ENCODE results near the gene ZNF474. TPM values are rescaled to one million over a fixed set of nuclear protein-coding genes. Genes with fewer than 3 reads are reported as not detected.

Gene ZNF474
- total RNA-seq, 1 experiment from 2014 or later, result not detected

- H3K79me2 ChIP-seq (ENCODE audit: low read length), result no peaks in the 10 kb centered on the region
- H3K27ac ChIP-seq (ENCODE audit: low read length), result no peak overlapping the region
- no peak overlapping the region for H3K4me2 ChIP-seq (ENCODE audit: low read depth, low read length, poor library complexity, severe bottlenecking)
- no peaks in the 10 kb centered on the region for H3K27me3 ChIP-seq (ENCODE audit: low read length)
- no peak overlapping the region for H3K4me3 ChIP-seq (ENCODE audit: low read length)
- H3K4me1 ChIP-seq (ENCODE audit: low read length), result no peaks in the 10 kb centered on the region
- H3K36me3 ChIP-seq (ENCODE audit: insufficient read depth, low read length), result no peaks in the 10 kb centered on the region
- no peak overlapping the region for H3K9ac ChIP-seq (ENCODE audit: low read length)
- no peak overlapping the region for H2AFZ ChIP-seq (ENCODE audit: low read length)
- H3K9me3 ChIP-seq (ENCODE audit: low read length), result no peaks in the 10 kb centered on the region
- no peak for DNase-seq
- no peaks in the 10 kb centered on the region for H3K9me2 ChIP-seq (replicated peaks; ENCODE audit: insufficient read depth, low read length)
- no peaks in the 10 kb centered on the region for H4K20me1 ChIP-seq (ENCODE audit: insufficient read depth, low read depth, low read length)
Measured at GRCh38 chr5:122183788-122184170, 54.4 kb downstream of the ZNF474 start.

GRCh38 chr5:122184676-122185255, 55.4 kb downstream of the ZNF474 start:
- Histone ChIP-seq H3K79me2 (ENCODE audit: low read length) (no peaks in the 10 kb centered on the region), H3K9me2 (replicated peaks; ENCODE audit: insufficient read depth, low read length) (no peaks in the 10 kb centered on the region), H3K36me3 (ENCODE audit: insufficient read depth, low read length) (no peaks in the 10 kb centered on the region), H3K4me1 (ENCODE audit: low read length) (no peaks in the 10 kb centered on the region), H3K27me3 (ENCODE audit: low read length) (no peaks in the 10 kb centered on the region), H4K20me1 (ENCODE audit: insufficient read depth, low read depth, low read length) (no peaks in the 10 kb centered on the region), H3K9me3 (ENCODE audit: low read length) (no peaks in the 10 kb centered on the region), H3K27ac (ENCODE audit: low read length) (no peak overlapping the region), H3K4me3 (ENCODE audit: low read length) (no peak overlapping the region), H3K4me2 (ENCODE audit: low read depth, low read length, poor library complexity, severe bottlenecking) (no peak overlapping the region), H2AFZ (ENCODE audit: low read length) (no peak overlapping the region), H3K9ac (ENCODE audit: low read length) (no peak overlapping the region)
- DNase-seq, result no peak

GRCh38 chr5:122187426-122187825, 58.1 kb downstream of the ZNF474 start:
- DNase-seq, result no peak

GRCh38 chr5:122190156-122190555, 60.8 kb downstream of the ZNF474 start:
- H3K9me2 ChIP-seq (replicated peaks; ENCODE audit: insufficient read depth, low read length), result no peaks in the 10 kb centered on the region
- H3K27ac ChIP-seq (ENCODE audit: low read length), result no peak overlapping the region
- H3K9ac ChIP-seq (ENCODE audit: low read length), result no peak overlapping the region
- H3K4me1 ChIP-seq (ENCODE audit: low read length), result no peaks in the 10 kb centered on the region
- no peaks in the 10 kb centered on the region for H3K36me3 ChIP-seq (ENCODE audit: insufficient read depth, low read length)
- no peaks in the 10 kb centered on the region for H3K79me2 ChIP-seq (ENCODE audit: low read length)
- no peak overlapping the region for H3K4me2 ChIP-seq (ENCODE audit: low read depth, low read length, poor library complexity, severe bottlenecking)
- no peaks in the 10 kb centered on the region for H3K27me3 ChIP-seq (ENCODE audit: low read length)
- H4K20me1 ChIP-seq (ENCODE audit: insufficient read depth, low read depth, low read length), result no peaks in the 10 kb centered on the region
- H3K4me3 ChIP-seq (ENCODE audit: low read length), result no peak overlapping the region
- H2AFZ ChIP-seq (ENCODE audit: low read length), result no peak overlapping the region
- no peak for DNase-seq
- H3K9me3 ChIP-seq (ENCODE audit: low read length), result no peaks in the 10 kb centered on the region

More at GRCh38 chr5:122187426-122187825, 58.1 kb downstream of the ZNF474 start:
- H3K27ac ChIP-seq (ENCODE audit: low read length), result no peak overlapping the region
- H3K4me2 ChIP-seq (ENCODE audit: low read depth, low read length, poor library complexity, severe bottlenecking), result no peak overlapping the region
- no peak overlapping the region for H3K9ac ChIP-seq (ENCODE audit: low read length)
- no peaks in the 10 kb centered on the region for H3K9me3 ChIP-seq (ENCODE audit: low read length)
- no peak overlapping the region for H3K4me3 ChIP-seq (ENCODE audit: low read length)
- no peaks in the 10 kb centered on the region for H3K4me1 ChIP-seq (ENCODE audit: low read length)
- H2AFZ ChIP-seq (ENCODE audit: low read length), result no peak overlapping the region
- H3K36me3 ChIP-seq (ENCODE audit: insufficient read depth, low read length), result no peaks in the 10 kb centered on the region
- no peaks in the 10 kb centered on the region for H3K79me2 ChIP-seq (ENCODE audit: low read length)
- H3K27me3 ChIP-seq (ENCODE audit: low read length), result no peaks in the 10 kb centered on the region
- no peaks in the 10 kb centered on the region for H3K9me2 ChIP-seq (replicated peaks; ENCODE audit: insufficient read depth, low read length)
- H4K20me1 ChIP-seq (ENCODE audit: insufficient read depth, low read depth, low read length), result no peaks in the 10 kb centered on the region

GRCh38 chr5:122192497-122193496, 63.5 kb downstream of the ZNF474 start:
- Histone ChIP-seq H3K79me2 (ENCODE audit: low read length) (no peaks in the 10 kb centered on the region), H3K4me3 (ENCODE audit: low read length) (no peak overlapping the region), H3K27me3 (ENCODE audit: low read length) (no peaks in the 10 kb centered on the region), H3K27ac (ENCODE audit: low read length) (no peak overlapping the region), H3K9ac (ENCODE audit: low read length) (no peak overlapping the region), H3K4me2 (ENCODE audit: low read depth, low read length, poor library complexity, severe bottlenecking) (no peak overlapping the region), H3K9me2 (replicated peaks; ENCODE audit: insufficient read depth, low read length) (no peaks in the 10 kb centered on the region), H3K9me3 (ENCODE audit: low read length) (no peaks in the 10 kb centered on the region), H4K20me1 (ENCODE audit: insufficient read depth, low read depth, low read length) (no peaks in the 10 kb centered on the region), H3K4me1 (ENCODE audit: low read length) (no peaks in the 10 kb centered on the region), H3K36me3 (ENCODE audit: insufficient read depth, low read length) (no peaks in the 10 kb centered on the region), H2AFZ (ENCODE audit: low read length) (no peak overlapping the region)
- peak; percentile 79 for DNase-seq

- DNase-seq, result peak; percentile 53
- Histone ChIP-seq H3K27ac (ENCODE audit: low read length) (no peak overlapping the region), H3K9me2 (replicated peaks; ENCODE audit: insufficient read depth, low read length) (no peaks in the 10 kb centered on the region), H3K9ac (ENCODE audit: low read length) (no peak overlapping the region), H3K27me3 (ENCODE audit: low read length) (no peaks in the 10 kb centered on the region), H4K20me1 (ENCODE audit: insufficient read depth, low read depth, low read length) (no peaks in the 10 kb centered on the region), H3K79me2 (ENCODE audit: low read length) (no peaks in the 10 kb centered on the region), H3K36me3 (ENCODE audit: insufficient read depth, low read length) (no peaks in the 10 kb centered on the region), H3K4me1 (ENCODE audit: low read length) (no peaks in the 10 kb centered on the region), H3K9me3 (ENCODE audit: low read length) (no peaks in the 10 kb centered on the region), H3K4me2 (ENCODE audit: low read depth, low read length, poor library complexity, severe bottlenecking) (no peak overlapping the region), H3K4me3 (ENCODE audit: low read length) (no peak overlapping the region), H2AFZ (ENCODE audit: low read length) (no peak overlapping the region)
Measured at GRCh38 chr5:122195802-122196394, 66.6 kb downstream of the ZNF474 start.

GRCh38 chr5:122199146-122199545, 69.8 kb downstream of the ZNF474 start:
- H2AFZ ChIP-seq (ENCODE audit: low read length), result no peak overlapping the region
- H3K27me3 ChIP-seq (ENCODE audit: low read length), result no peaks in the 10 kb centered on the region
- DNase-seq, result no peak
- H3K9me2 ChIP-seq (replicated peaks; ENCODE audit: insufficient read depth, low read length), result no peaks in the 10 kb centered on the region
- no peaks in the 10 kb centered on the region for H3K79me2 ChIP-seq (ENCODE audit: low read length)
- H3K27ac ChIP-seq (ENCODE audit: low read length), result no peak overlapping the region
- no peak overlapping the region for H3K9ac ChIP-seq (ENCODE audit: low read length)
- no peaks in the 10 kb centered on the region for H4K20me1 ChIP-seq (ENCODE audit: insufficient read depth, low read depth, low read length)
- H3K9me3 ChIP-seq (ENCODE audit: low read length), result no peaks in the 10 kb centered on the region
- H3K4me3 ChIP-seq (ENCODE audit: low read length), result no peak overlapping the region
- H3K4me2 ChIP-seq (ENCODE audit: low read depth, low read length, poor library complexity, severe bottlenecking), result no peak overlapping the region
- no peaks in the 10 kb centered on the region for H3K36me3 ChIP-seq (ENCODE audit: insufficient read depth, low read length)
- H3K4me1 ChIP-seq (ENCODE audit: low read length), result no peaks in the 10 kb centered on the region

GRCh38 chr5:122200450-122200849, 71.1 kb downstream of the ZNF474 start:
- Histone ChIP-seq H3K9me3 (ENCODE audit: low read length) (no peaks in the 10 kb centered on the region), H3K4me1 (ENCODE audit: low read length) (no peaks in the 10 kb centered on the region), H3K9ac (ENCODE audit: low read length) (no peak overlapping the region), H3K4me3 (ENCODE audit: low read length) (no peak overlapping the region), H3K9me2 (replicated peaks; ENCODE audit: insufficient read depth, low read length) (no peaks in the 10 kb centered on the region), H3K79me2 (ENCODE audit: low read length) (no peaks in the 10 kb centered on the region), H3K4me2 (ENCODE audit: low read depth, low read length, poor library complexity, severe bottlenecking) (no peak overlapping the region), H3K27me3 (ENCODE audit: low read length) (no peaks in the 10 kb centered on the region), H3K36me3 (ENCODE audit: insufficient read depth, low read length) (no peaks in the 10 kb centered on the region), H2AFZ (ENCODE audit: low read length) (no peak overlapping the region), H3K27ac (ENCODE audit: low read length) (no peak overlapping the region), H4K20me1 (ENCODE audit: insufficient read depth, low read depth, low read length) (no peaks in the 10 kb centered on the region)
- DNase-seq, result no peak

Measured in Karpas-422 (cell line).